Left lung (tissue), 10 donors: ENCODE results near the gene NOD1. TPM values are rescaled to one million over a fixed set of nuclear protein-coding genes. Genes with fewer than 3 reads are reported as not detected.
A peak's percentile ranks its signal among the peaks of the same experiment; 100 is the strongest.

Experiments
- ATAC-seq: fragments of 200-7000 bp; cut with Tn5 transposase; one replicate; pipeline ENCODE4 v1.9.1; 2020; ENCODE audit warnings: moderate library complexity
- DNase-seq, 4 donors: peaks; one replicate each; pipeline ENCODE4 v3.0.0-alpha.2; 2013 to 2020
- H3K27ac ChIP-seq, 2 donors: fragments of 200-600 bp; sonication (generic) in 1 of 2; one replicate each; pipeline versions ENCODE4 v1.5.0 to v1.8.0; 2020 to 2021
- H3K27me3 ChIP-seq, 2 donors: fragments of 200-600 bp; sonication (generic) in 1 of 2; one replicate each; pipeline versions ENCODE4 v1.5.0 to v1.8.0; 2020 to 2021
- H3K36me3 ChIP-seq, 2 donors: fragments of 200-600 bp; sonication (generic) in 1 of 2; one replicate each; pipeline versions ENCODE4 v1.5.0 to v1.8.0; 2020 to 2021
- H3K4me1 ChIP-seq, 2 donors: fragments of 200-600 bp; one replicate each; pipeline ENCODE4 v1.8.0; 2021
- H3K4me3 ChIP-seq, 2 donors: fragments of 200-600 bp; sonication (generic) in 1 of 2; one replicate each; pipeline versions ENCODE4 v1.5.0 to v1.8.0; 2020 to 2021; ENCODE audit warnings: mild to moderate bottlenecking in 1 of 2
- H3K9me3 ChIP-seq, 2 donors: fragments of 200-600 bp; sonication (generic) in 1 of 2; one replicate each; pipeline versions ENCODE4 v1.5.0 to v1.8.0; 2020 to 2021
- intact Hi-C, 2 donors: fragments of 100-400 bp; cut with DNase I; formaldehyde crosslinking; loops; one replicate each; pipeline versions ENCODE4 v1.11.2 to v1.14.2; 2022
- polyA plus RNA-seq, 6 donors: library from polyadenylated mRNA; unstranded; fragments of 120-200 nt; gene quantifications; one replicate each; pipeline ENCODE4 v1.2.1, GENCODE V29; 2013; ENCODE audit not compliant: insufficient read length in 6 of 6
- total RNA-seq, 2 donors: library from RNA; stranded (reverse); fragmentation: NEBNext Ultra II Directional; extraction: Animal tissue kit (Norgen Biotek cat#: 25700); gene quantifications; one replicate each; pipeline ENCODE4 v1.2.1, GENCODE V29; 2021
- TF ChIP-seq, protein P1 (sequence below), 2 donors: fragments of 200-600 bp; sonication (generic) in 1 of 2; IDR thresholded peaks; one replicate each; pipeline versions ENCODE4 v1.5.0 to v1.8.0; 2021; ENCODE audit warnings: antibody characterized with exemption in 2 of 2
- donor health status: DM: no; HTN: yes; CAD: no.
- donor health status: DM: no; HTN: no; CAD: no.

The NOD1 gene
- total and polyA plus RNA-seq, 8 donors, result 18.4 to 27.4 (median 24.9) TPM

DNA sequence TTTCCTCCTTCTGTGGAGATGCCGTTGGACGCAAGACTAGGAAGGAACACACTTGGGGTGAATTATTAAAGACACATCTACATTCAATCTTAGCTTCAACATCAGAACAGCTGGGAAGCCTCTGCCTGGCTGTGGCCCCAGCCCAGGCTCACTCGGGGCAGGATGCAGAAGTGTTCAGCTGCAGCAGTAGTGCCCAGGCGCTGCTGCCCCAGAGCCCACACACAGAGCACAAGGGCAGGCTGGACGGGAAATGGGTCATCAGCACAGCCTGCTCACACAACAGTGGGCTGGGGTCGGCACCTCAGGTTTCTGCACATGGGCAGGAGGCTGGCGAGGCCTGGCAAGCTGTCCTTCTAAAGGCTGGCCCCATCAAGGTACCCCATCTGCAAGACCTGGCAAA, 42.5 kb downstream of the NOD1 start:
- H3K27ac ChIP-seq, result no peak overlapping the region
- ATAC-seq (no peak), DNase-seq (no peak)
- no peak overlapping the region for H3K4me3 ChIP-seq
- intact Hi-C loops, result no loop called here
- TF ChIP-seq, protein P1, sequence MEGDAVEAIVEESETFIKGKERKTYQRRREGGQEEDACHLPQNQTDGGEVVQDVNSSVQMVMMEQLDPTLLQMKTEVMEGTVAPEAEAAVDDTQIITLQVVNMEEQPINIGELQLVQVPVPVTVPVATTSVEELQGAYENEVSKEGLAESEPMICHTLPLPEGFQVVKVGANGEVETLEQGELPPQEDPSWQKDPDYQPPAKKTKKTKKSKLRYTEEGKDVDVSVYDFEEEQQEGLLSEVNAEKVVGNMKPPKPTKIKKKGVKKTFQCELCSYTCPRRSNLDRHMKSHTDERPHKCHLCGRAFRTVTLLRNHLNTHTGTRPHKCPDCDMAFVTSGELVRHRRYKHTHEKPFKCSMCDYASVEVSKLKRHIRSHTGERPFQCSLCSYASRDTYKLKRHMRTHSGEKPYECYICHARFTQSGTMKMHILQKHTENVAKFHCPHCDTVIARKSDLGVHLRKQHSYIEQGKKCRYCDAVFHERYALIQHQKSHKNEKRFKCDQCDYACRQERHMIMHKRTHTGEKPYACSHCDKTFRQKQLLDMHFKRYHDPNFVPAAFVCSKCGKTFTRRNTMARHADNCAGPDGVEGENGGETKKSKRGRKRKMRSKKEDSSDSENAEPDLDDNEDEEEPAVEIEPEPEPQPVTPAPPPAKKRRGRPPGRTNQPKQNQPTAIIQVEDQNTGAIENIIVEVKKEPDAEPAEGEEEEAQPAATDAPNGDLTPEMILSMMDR (IDR thresholded peaks at IDR 0.05), result no peak
- peaks cover 22 to 62% of the 10 kb centered on the region in 2 donors for H3K4me1 ChIP-seq
- H3K36me3 ChIP-seq, result peaks cover 0 to 60% of the 10 kb centered on the region in 2 donors
- H3K9me3 ChIP-seq, result no peaks in the 10 kb centered on the region
- H3K27me3 ChIP-seq, result no peaks in the 10 kb centered on the region

DNA sequence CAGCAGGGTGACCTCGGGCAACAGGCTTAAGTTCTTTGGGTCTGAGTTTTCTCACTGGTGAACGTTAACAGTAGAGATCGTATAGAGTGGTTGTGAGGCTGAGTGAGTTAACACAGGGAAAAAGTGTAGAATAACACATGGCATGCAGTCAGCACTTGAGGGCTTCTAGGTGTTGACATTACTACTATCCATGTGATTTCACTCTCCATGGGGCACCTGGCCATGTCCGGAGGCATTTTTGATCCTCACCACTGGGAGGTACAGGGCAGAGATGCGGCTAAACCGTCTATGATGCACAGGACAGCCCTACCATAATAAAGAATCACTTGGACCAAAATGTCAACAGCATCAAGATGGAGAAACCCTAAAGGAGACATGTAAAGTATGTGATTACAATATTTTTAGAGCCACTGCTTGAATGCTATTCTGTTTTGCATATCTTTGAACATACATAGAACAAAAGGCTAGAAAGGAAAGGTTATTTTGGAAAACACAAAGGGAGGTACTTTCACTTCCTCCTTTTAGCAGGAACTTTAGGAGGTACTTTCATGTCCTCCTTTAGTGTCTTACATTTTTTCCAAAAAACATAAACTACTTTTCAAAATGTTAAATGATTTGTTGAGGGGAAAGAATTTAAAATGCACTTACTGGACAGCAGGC, 44.3 kb downstream of the NOD1 start:
- DNase-seq (no peak), ATAC-seq (peak; percentile 52)
- intact Hi-C loops, result no loop called here
- H3K27me3 ChIP-seq, result no peaks in the 10 kb centered on the region
- H3K4me1 ChIP-seq, result peaks cover 27 to 80% of the 10 kb centered on the region in 2 donors
- peak overlapping the region; percentile 33 to 82 for H3K27ac ChIP-seq
- TF ChIP-seq, protein P1 (IDR thresholded peaks at IDR 0.05), result no peak
- H3K36me3 ChIP-seq, result peaks cover 0 to 67% of the 10 kb centered on the region in 2 donors
- H3K9me3 ChIP-seq, result no peaks in the 10 kb centered on the region
- H3K4me3 ChIP-seq, result no peak overlapping the region

DNA sequence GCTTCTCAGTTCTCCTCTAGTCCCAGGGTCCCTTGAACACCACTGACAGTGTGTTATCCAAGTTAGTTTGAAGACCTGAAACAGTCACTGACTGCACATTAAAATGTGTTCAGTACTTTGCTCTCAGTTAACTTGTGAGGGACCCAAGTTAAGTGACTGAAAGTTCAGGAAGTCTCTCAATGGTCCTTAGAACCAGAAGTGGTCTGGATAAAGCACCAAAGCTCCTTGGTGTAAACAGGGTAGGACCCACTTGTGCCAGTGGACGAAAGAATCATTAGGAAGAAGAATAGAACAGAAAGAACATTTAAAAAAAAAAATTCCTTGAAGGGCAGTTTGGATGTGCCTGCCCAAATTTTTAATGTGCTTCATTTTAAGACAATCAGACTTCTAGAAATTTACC, 45.1 kb downstream of the NOD1 start:
- H3K9me3 ChIP-seq, result no peaks in the 10 kb centered on the region
- no peak overlapping the region for H3K4me3 ChIP-seq
- peaks cover 27 to 88% of the 10 kb centered on the region in 2 donors for H3K4me1 ChIP-seq
- peaks cover 0 to 70% of the 10 kb centered on the region in 2 donors for H3K36me3 ChIP-seq
- no peaks in the 10 kb centered on the region for H3K27me3 ChIP-seq
- DNase-seq, result no peak
- peak; percentile 66 for ATAC-seq
- TF ChIP-seq, protein P1 (IDR thresholded peaks at IDR 0.05), result no peak
- peak overlapping the region; percentile 60 to 82 for H3K27ac ChIP-seq
- intact Hi-C loops, result no loop called here

DNA sequence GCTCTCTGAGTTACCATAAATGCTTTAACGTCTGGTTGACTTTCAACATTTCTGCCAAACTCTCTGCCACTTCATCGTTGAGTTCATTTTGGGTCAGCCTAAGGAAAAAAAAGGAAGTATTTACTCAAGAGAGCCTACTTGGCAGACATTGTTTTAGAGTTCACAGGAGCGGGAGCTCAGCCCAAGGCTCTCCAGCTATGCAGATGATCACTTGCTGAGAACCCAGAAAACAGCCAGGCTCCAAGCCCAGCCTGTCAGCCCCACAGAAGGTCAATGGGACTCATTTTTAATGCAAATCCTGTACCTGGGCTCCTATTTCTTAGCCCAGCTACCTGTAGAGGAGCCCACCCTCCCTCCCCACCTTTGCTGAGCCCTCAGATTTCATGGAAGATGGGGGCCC, 45.5 kb downstream of the NOD1 start:
- no peaks in the 10 kb centered on the region for H3K27me3 ChIP-seq
- peaks cover 0 to 67% of the 10 kb centered on the region in 2 donors for H3K36me3 ChIP-seq
- intact Hi-C loops, result no loop called here
- ATAC-seq (peak; percentile 84), DNase-seq (peak in 3 of 4 donors; percentile 82 to 92 (median 82))
- H3K4me1 ChIP-seq, result peaks cover 30 to 92% of the 10 kb centered on the region in 2 donors
- peak overlapping the region; percentile 60 to 82 for H3K27ac ChIP-seq
- H3K9me3 ChIP-seq, result no peaks in the 10 kb centered on the region
- H3K4me3 ChIP-seq, result no peak overlapping the region
- TF ChIP-seq, protein P1 (IDR thresholded peaks at IDR 0.05), result no peak

DNA sequence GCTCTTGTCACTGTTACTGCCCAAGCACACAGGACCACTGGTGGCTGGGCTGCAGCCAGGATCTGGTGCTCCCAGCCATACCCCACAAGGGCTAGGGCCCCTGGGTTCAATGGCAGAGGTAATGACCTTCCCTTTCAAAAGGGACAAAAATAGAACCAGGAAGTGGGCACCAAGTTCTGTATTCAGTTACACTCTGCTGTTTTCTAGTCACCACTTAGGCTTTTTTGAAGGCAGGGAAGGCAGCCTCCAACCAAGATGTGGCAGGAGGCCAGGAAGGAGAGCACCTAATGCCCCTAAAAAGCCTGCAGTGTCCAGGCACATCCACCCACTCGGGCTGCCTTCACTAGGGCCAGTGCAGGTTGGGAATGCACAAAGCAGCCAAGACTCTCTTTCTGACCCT, 47.8 kb downstream of the NOD1 start:
- H3K27me3 ChIP-seq, result no peaks in the 10 kb centered on the region
- no peak overlapping the region for H3K4me3 ChIP-seq
- TF ChIP-seq, protein P1 (IDR thresholded peaks at IDR 0.05), result no peak
- H3K36me3 ChIP-seq, result peaks cover 0 to 69% of the 10 kb centered on the region in 2 donors
- intact Hi-C loops, result no loop called here
- DNase-seq (no peak), ATAC-seq (peak; percentile 6)
- peak overlapping the region in 1 of 2 donors; percentile 74 for H3K27ac ChIP-seq
- peaks cover 34 to 91% of the 10 kb centered on the region in 2 donors for H3K4me1 ChIP-seq
- no peaks in the 10 kb centered on the region for H3K9me3 ChIP-seq
